Endothelial cell (in vitro differentiated cells): ENCODE data around the gene UXT. TPM values are rescaled to one million over a fixed set of nuclear protein-coding genes. Genes with fewer than 3 reads are reported as not detected.

Source experiments
- DNase-seq: peaks from one replicate; pipeline ENCODE4 v3.0.0; 2021; ENCODE audit warnings: low spot score
- H3K27ac Mint-ChIP-seq: one replicate; pipeline ENCODE4 v1.8.0; 2021; ENCODE audit warnings: mixed read lengths, inconsistent platforms; ENCODE audit not compliant: unreplicated experiment
- H3K27me3 Mint-ChIP-seq: one replicate; pipeline ENCODE4 v1.8.0; 2021; ENCODE audit warnings: mild to moderate bottlenecking, moderate library complexity, mixed read lengths, inconsistent platforms; ENCODE audit not compliant: unreplicated experiment
- H3K36me3 Mint-ChIP-seq: one replicate; pipeline ENCODE4 v1.8.0; 2021; ENCODE audit warnings: mild to moderate bottlenecking, low read depth, mixed read lengths, inconsistent platforms; ENCODE audit not compliant: unreplicated experiment
- H3K4me1 Mint-ChIP-seq: one replicate; pipeline ENCODE4 v1.8.0; 2021; ENCODE audit warnings: mild to moderate bottlenecking, mixed read lengths, inconsistent platforms; ENCODE audit not compliant: unreplicated experiment
- H3K4me3 Mint-ChIP-seq: one replicate; pipeline ENCODE4 v1.8.0; 2021; ENCODE audit warnings: mild to moderate bottlenecking, mixed read lengths, inconsistent platforms; ENCODE audit not compliant: unreplicated experiment
- H3K9me3 Mint-ChIP-seq: one replicate; pipeline ENCODE4 v1.8.0; 2021; ENCODE audit warnings: mixed read lengths, inconsistent platforms; ENCODE audit not compliant: unreplicated experiment
- CTCF ChIP-seq: fragments of 200-600 bp; sonication (generic); IDR thresholded peaks from one replicate; pipeline ENCODE4 v1.5.0; 2021; ENCODE audit warnings: antibody characterized with exemption; ENCODE audit not compliant: unreplicated experiment
- total RNA-seq: library from RNA; stranded (reverse); fragmentation: NEBNext Ultra II Directional; extraction: Animal tissue kit (Norgen Biotek cat#: 25700); gene quantifications from one replicate; pipeline ENCODE4 v1.2.1, GENCODE V29; 2021; ENCODE audit not compliant: unreplicated experiment

The UXT gene
- total RNA-seq, 1 donor from 2014 or later = 76.5 TPM

- Mint-ChIP-seq H3K27me3 (no peaks in the 10 kb centered on the region), H3K27ac (peak overlapping the region; percentile 93), H3K9me3 (no peaks in the 10 kb centered on the region), H3K36me3 (peaks cover 6% of the 10 kb centered on the region), H3K4me3 (peak overlapping the region; percentile 90), H3K4me1 (no peaks in the 10 kb centered on the region)
- no peak for TF ChIP-seq CTCF
- no peak for DNase-seq
These were observed 688 bp downstream of the UXT start for GRCh38 chrX:47658301-47658683.

GRCh38 chrX:47651043-47651905 lies 7.7 kb downstream of the UXT start:
- no peak for TF ChIP-seq CTCF
- Mint-ChIP-seq H3K27ac (peak overlapping the region; percentile 84), H3K9me3 (no peaks in the 10 kb centered on the region), H3K4me1 (peaks cover 19% of the 10 kb centered on the region), H3K27me3 (peaks cover 1% of the 10 kb centered on the region), H3K36me3 (peaks cover 13% of the 10 kb centered on the region), H3K4me3 (peak overlapping the region; percentile 89)
- DNase-seq = no peak

GRCh38 chrX:47650164-47651042 lies 8.6 kb downstream of the UXT start, which contains the start of gene ELK1:
Gene ELK1, minus strand, starts transcription at chrX:47650563. Its CDS starts 9,122 bp downstream, at chrX:47641441.
- H3K4me3 Mint-ChIP-seq = peak within 1 kb of the TSS; percentile 89
- H3K9me3 Mint-ChIP-seq = no peaks in the 10 kb centered on the region
- peaks cover 12% of the 10 kb centered on the region for H3K36me3 Mint-ChIP-seq
- no peak for TF ChIP-seq CTCF
- peaks cover 1% of the 10 kb centered on the region for H3K27me3 Mint-ChIP-seq
- DNase-seq = peak; percentile 81
- H3K4me1 Mint-ChIP-seq = peaks cover 19% of the 10 kb centered on the region
- peak within 1 kb of the TSS; percentile 86 for H3K27ac Mint-ChIP-seq

GRCh38 chrX:47649781-47650163 lies 9.2 kb downstream of the UXT start:
- peaks cover 12% of the 10 kb centered on the region for H3K36me3 Mint-ChIP-seq

More at GRCh38 chrX:47649781-47650163, 9.2 kb downstream of the UXT start:
- Mint-ChIP-seq H3K27me3 (peaks cover 4% of the 10 kb centered on the region), H3K9me3 (no peaks in the 10 kb centered on the region), H3K27ac (peak overlapping the region; percentile 86), H3K4me3 (peak overlapping the region; percentile 89), H3K4me1 (peaks cover 19% of the 10 kb centered on the region)
- no peak for DNase-seq
- TF ChIP-seq CTCF = no peak
